T follicular helper cell (primary cell): ENCODE results near the gene SLC6A15.

Experiments used
- DNase-seq: peaks from one replicate; pipeline ENCODE4 v3.0.0-alpha.2; 2020; ENCODE audit warnings: low read depth

The SLC6A15 gene

GRCh38 chr12:84874825-84875139 is 37.8 kb downstream of the SLC6A15 start:
- DNase-seq = no peak

DNA sequence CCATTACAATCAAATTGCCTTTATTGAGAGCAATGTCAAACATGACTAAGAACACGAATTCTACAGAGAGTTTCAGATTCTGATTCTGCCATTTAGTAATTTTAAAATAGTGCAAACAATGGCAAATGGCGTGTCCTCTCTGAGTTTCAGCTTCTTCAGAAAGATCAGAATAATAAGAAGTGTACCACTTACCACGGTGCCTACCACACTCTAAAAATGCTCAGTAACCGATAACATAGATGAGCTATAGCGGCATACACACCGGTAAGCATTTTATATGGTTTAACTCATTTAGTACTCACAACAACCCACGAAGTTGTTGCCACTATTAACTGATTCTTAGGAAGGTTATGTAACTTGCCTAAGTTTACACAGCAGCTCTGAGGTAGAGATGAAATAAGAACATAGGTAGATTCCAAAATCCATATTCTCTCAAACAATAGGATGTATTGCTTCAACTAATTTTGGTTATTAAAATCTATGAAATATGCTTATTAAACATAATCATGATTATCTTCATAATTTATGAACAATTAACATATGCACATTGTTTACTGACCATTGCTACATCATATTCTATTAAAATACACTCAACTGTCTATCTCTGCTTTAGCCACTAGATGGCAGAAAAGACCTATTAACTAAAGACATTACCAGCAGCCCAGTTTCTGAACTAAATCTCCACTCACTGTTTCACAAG is 38.3 kb downstream of the SLC6A15 start:
- DNase-seq = no peak

- no peak for DNase-seq
Measured at GRCh38 chr12:84862186-84862585, 50.4 kb downstream of the SLC6A15 start.

DNA sequence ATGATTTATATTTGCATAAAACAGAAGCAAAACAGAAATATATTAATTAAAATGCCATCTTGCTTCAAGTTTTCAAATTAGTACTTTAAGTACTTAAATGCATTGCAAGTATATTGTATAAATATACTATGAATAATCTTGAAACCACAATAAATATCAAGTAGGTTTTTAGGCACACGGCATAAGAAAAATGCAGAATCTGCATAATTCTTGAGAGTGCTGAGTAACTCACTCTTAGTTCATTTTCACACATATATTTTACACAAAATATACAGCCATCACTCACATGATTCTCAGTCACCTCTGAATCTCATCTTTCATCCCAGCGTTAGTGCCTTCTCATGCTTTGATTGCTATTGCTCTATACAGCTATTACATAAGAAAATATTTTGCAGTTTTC is 51.9 kb downstream of the SLC6A15 start:
- DNase-seq = no peak

DNA sequence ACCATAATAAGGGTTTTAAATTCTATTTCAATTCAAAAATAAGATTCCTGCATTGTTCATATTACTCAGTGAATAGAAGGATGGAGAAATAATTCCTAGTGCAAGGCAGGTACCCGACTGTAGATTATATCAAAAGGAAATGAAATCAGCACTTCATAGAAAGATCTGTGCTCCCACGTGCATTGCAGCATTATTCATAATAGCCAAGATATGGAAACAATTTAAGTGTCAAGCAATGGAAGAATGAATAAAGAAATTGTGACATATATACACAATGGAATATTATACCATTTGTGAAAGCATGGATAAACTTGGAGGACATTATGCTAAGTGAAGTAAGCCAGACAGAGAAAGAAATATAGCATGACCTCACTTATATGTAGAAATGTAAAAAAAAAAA is 53.8 kb downstream of the SLC6A15 start:
- DNase-seq = no peak

DNA sequence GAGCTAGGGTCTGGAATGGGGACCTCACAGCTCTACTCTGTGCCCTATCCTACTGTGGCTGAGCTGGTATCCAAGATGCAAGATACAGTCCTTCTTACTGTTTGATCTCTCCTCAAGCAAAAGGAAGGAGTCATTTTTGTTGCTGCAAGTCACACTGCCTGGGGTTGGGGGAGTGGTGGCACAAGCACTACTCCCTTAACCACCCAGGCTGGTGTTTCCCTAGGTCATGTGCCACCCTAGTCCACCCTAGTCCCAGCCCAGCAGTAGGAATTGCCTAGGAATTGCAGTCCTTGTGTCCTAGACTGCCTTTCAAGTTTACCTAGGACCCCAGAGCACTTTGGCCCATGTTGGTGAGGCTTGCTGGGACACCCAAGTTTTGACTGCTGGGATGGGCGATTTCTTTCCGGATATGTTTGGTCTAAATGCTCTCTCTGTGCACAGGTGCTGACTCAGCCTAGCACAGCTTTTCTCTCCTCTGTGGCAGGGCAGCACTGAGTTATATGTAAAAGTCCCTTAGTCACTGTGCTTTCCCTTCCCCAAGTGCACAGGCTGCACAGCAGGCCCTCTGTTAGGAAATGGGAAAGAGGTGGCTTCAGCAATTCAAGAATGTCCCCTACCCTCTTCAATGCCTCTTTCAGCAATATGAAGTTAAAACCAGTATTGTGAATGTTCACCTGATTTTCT is 54.9 kb downstream of the SLC6A15 start:
- DNase-seq = no peak

DNA sequence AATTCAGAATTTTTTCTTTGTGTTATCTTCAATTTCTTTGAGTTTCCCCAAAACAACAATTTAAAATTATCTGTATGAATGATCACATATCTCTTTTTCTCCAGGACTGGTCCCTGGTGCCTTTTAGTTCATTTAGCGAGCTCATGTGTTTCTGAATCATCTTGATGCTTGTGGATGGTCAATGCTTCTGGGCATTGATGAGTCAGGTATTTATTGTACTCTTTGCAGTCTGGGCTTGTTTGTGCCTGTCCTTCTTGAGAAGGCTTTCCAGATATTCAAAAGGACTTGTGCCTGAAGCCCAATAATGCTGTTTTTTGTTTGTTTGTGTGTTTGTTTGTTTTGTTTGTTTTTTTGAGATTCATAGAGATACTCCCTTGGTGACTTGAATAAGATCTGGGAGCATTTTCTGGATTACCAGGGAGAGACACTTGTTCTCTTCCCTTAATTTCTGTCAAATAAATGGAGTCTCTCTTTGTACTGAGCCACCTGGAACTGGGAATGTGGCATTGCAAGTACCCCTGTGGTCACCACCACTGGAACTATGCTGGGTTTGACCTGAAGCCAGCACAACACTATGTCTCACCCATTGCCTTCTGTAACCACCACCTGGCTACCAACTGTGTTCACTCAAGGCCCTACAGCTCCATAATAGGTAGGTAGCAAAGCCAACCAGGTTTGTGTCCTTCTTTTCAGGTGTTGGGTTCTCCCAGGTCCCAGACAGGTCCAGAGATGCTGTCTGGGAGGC is 56.3 kb downstream of the SLC6A15 start:
- no peak for DNase-seq

DNA sequence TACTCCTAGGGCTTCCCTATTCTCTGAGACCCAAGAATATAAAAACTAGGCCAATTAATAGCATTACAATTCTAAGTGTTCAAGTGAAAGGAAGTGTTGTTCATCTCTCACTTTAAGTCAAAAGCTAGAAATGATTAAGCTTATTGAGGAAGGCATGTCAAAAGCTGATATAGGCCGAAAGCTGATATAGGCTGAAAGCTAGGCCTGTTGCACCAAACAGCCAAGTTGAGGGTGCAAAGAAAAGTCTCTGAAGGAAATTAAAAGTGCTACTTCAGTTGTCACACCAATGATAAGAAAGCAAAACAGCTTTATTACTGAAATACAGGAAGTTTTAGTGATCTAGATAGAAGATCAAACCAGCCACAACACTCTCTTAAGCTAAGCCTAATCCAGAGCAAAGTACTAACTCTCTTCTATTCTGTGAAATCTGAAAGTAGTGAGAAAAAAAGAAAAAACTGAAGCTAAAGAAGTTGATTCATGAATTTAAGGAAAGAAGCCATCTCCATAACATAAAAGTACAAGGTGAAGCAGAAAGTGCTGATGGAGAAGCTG is 68.9 kb downstream of the SLC6A15 start:
- no peak for DNase-seq

GRCh38 chr12:84842406-84843013 is 70.1 kb downstream of the SLC6A15 start:
- no peak for DNase-seq

GRCh38 chr12:84841591-84841990 is 71.0 kb downstream of the SLC6A15 start:
- DNase-seq = no peak

DNA sequence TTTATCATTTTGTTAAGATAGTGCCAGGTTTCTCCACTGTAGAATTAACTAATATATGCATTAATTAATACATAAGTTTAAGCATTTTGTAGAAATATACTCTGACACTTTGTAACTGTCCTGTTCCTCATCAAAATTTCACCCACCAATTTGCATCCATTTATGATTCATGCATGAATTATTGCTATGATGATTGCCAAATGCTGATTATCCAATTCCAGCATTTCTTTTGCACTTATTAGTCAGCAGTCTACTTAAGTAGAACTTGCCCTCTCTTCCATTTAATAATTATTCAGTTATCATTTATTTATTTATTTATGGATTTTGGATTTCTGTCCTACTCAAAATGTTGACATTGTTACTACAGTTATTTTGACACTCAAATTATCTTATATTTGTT is 72.2 kb downstream of the SLC6A15 start:
- no peak for DNase-seq

DNA sequence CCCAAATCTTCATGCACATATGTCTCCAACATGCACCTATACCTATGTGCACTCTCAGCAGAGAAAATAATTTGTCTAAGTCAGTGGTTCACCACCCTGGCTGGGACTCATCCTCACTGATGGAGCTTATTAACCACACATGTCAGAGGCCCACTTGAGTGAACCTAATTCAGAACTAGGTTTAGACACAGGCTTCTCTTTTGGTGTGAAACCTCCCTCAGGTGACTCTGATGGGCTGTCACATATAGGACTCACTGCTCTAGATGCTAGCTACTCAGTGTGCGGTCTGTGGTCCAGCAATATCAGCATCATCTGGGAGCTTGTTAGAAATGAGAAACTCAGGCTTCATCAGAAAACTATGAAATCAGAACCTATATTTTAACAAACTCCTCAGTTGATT is 85.7 kb downstream of the SLC6A15 start:
- no peak for DNase-seq

DNA sequence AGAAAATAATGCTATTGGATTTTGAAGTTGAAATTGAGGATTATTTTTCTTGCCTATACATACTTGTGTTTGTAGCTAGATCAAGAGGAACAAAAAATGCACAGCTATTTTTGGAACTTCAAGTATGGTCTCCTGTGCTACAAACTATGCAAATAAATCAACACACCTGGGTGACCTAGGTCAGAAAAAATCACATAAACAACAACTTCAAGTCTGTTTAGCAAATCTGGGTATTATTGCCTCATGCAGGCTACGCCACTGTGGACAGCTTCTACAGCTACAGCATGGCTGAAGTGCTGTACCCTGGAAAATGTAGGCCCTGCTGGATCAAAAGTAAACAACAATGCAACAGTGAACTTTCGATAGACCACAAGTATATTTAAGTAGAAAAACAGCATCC is 87.5 kb downstream of the SLC6A15 start:
- DNase-seq = no peak

- DNase-seq = no peak
Measured at GRCh38 chr12:84822525-84822924, 90.1 kb downstream of the SLC6A15 start.

DNA sequence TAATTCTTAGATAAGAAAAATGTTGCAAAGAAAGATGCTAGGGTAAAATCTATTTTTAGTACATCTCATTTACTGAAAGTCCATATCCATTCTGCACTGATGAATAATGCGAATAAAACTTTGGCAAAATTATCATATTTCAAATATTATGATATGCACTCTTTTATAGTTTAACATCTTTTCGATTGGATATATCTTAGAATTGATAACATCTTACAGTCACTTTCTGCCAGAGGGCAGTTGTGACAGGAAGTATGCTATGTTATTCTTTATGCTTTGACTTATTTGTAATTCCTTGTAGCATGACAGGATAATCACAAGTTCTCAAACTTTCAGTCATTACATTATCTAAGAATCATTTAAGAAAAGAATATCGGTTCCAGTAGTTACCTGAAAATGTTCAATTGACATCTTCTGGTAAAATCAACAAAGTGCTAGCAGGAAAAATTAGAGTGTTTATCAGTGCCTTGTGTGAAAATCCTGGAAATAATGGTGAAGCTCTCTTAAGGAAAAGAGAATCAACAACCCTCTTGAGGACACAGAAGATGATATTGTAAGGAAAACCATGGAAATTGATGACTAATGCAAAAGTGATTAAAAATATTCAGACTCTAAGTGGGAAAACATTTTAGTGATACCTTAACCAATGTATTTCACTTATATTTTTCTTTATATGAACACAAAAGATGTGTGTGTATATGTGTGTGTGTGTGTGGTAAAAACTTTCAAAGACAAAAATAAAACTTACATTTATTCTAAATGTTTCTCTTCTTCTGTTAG is 95.5 kb downstream of the SLC6A15 start:
- DNase-seq = no peak

GRCh38 chr12:84814664-84815245 is 97.8 kb downstream of the SLC6A15 start:
- DNase-seq = no peak

DNA sequence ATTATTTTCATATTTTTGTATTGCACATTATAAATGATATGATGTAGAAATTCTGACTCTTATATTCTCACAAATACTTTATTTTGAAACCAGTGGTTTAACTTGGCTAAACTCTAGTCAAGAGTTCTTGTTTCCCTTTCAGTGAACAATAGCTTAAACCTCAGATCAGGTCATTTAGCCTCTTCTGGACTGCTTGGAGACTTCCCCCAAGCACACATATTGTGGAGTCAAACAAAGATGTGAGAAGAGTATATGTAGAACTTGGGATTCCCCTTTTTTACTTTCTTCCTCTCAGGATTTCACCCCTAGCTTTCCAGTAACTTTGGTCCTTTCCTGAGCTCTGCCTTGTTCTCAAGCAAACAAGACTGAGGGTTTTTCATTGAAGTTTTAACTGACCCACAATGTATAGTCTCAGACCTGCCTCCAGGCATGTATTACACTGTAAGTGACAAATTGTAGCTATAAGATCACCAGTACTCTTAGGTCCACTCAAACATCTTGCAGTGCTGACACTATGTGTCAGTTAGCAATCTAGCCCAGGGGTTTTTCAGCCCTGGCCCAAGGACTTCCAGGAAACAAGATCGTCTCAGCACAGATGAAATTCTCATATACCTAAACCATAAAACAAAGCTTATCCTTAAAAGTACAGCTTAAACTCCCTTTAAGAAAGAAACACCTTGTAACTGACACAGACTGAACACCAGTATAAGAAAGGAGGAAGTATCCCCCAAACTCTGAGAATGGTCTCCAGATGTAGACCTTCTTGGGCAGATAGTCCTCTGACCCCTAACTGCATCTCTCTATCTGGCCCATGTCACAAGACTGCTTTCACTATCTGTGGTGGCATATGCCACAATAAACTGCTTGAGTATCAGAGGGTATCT is 98.6 kb downstream of the SLC6A15 start:
- DNase-seq = no peak

GRCh38 chr12:84811291-84811690 is 101.3 kb downstream of the SLC6A15 start:
- no peak for DNase-seq

- no peak for DNase-seq
Measured at GRCh38 chr12:84810611-84811010, 102.0 kb downstream of the SLC6A15 start.
